Heart left ventricle (tissue), 16 donors: ENCODE measurements around the gene SPATA24. TPM values are rescaled to one million over a fixed set of nuclear protein-coding genes. Genes with fewer than 3 reads are reported as not detected.
"Not testable (repeated sequence)": the region's sequence is repeated elsewhere in the genome, so short reads cannot be mapped to it uniquely, and the experiment has no call there.

Experiments used
- ATAC-seq, 4 donors: fragments of 200-7000 bp; cut with Tn5 transposase; one replicate each; pipeline ENCODE4 v1.9.1; 2020 to 2022; ENCODE audit warnings: moderate library complexity in 4 of 4, mild to moderate bottlenecking in 3 of 4, moderate number of reproducible peaks in 1 of 4
- DNase-seq, 5 donors: peaks; one replicate each; pipeline ENCODE4 v3.0.0-alpha.2; 2020
- H3K27ac ChIP-seq, 12 donors: fragments of 200-600 bp; sonication (generic) in 4 of 12; one replicate each; pipeline versions ENCODE4 v1.5.0 to v1.8.0; 2016 to 2022; ENCODE audit warnings: mild to moderate bottlenecking in 2 of 12
- H3K27me3 ChIP-seq, 9 donors: fragments of 200-600 bp; sonication (generic) in 2 of 9; one replicate each; pipeline versions ENCODE4 v1.5.1 to v1.8.0; 2016 to 2022; ENCODE audit warnings: mild to moderate bottlenecking in 3 of 9
- H3K36me3 ChIP-seq, 9 donors: fragments of 200-600 bp; sonication (generic) in 2 of 9; one replicate each; pipeline versions ENCODE4 v1.5.0 to v1.8.0; 2018 to 2022; ENCODE audit warnings: mild to moderate bottlenecking in 2 of 9
- H3K4me1 ChIP-seq, 12 donors: fragments of 200-600 bp; sonication (generic) in 4 of 12; one replicate each; pipeline versions ENCODE4 v1.5.0 to v1.8.0; 2016 to 2022; ENCODE audit warnings: mild to moderate bottlenecking in 3 of 12
- H3K4me3 ChIP-seq, 12 donors: fragments of 200-600 bp; sonication (generic) in 4 of 12; one replicate each; pipeline versions ENCODE4 v1.5.0 to v1.8.0; 2017 to 2022; ENCODE audit warnings: mild to moderate bottlenecking in 9 of 12, moderate library complexity in 4 of 12
- H3K9me3 ChIP-seq, 12 donors: fragments of 200-600 bp; sonication (generic) in 4 of 12; one replicate each; pipeline versions ENCODE4 v1.5.0 to v1.8.0; 2016 to 2022; ENCODE audit warnings: mild to moderate bottlenecking in 1 of 12
- POLR2A ChIP-seq, 2 donors: fragments of 450-650 bp; IDR thresholded peaks; one replicate each; pipeline ENCODE4 v1.6.1; 2017; ENCODE audit warnings: antibody characterized with exemption in 2 of 2, mild to moderate bottlenecking in 2 of 2, moderate library complexity in 2 of 2
- WGBS, 4 donors: extraction: QIAGEN DNeasy Blood & Tissue Kit in 2 of 4; methylation state at CpG; one replicate each; pipeline versions ENCODE4 v1.1.5 to v1.1.7; 2013 to 2018; 5-methylcytosine and 5-hydroxymethylcytosine counted together
- intact Hi-C, 10 donors: fragments of 100-400 bp; cut with DNase I; formaldehyde crosslinking; loops; one replicate each; pipeline versions ENCODE4 v1.11.1 to v1.14.2; 2022
- polyA plus RNA-seq, 2 donors: library from polyadenylated mRNA; stranded (reverse); fragments of 200-250 nt; gene quantifications; one replicate each; pipeline ENCODE4 v1.2.3, GENCODE V29; 2013
- total RNA-seq, 9 donors: library from RNA; depleted of rRNA in 2 of 9; stranded (reverse); fragments of >200 nt in 2 of 9; fragmentation: NEBNext Ultra II Directional in 3 of 9; extraction: Animal tissue kit (Norgen Biotek cat#: 25700) in 3 of 9; gene quantifications; one replicate each; pipeline versions ENCODE4 v1.1.0 to v1.2.4, GENCODE V29; 2016 to 2023
- TF ChIP-seq, protein P1 (sequence below), 12 donors: fragments of 200-600 bp; sonication (generic) in 4 of 12; IDR thresholded peaks; one replicate each; pipeline versions ENCODE4 v1.5.0 to v1.8.0; 2018 to 2022; ENCODE audit warnings: antibody characterized with exemption in 12 of 12, mild to moderate bottlenecking in 5 of 12
- donor health status: ischemic (EF 13 %, LVEDD 7.1; RV severe dilation, severe dysfunction).
- donor health status: healthy with polysubstance abuse.
- donor health status: DM: no; HTN: yes; CAD: no.
- donor health status: DM: no; HTN: no; CAD: no.
- donor health status: ischemic (EF 25% LVEDD 6.9; RV normal size, moderate dysfunction).
- donor health status: ischemic (EF 25% LVEDD 5.7; RV mildly dilated, moderate dysfunction).
- donor health status: healthy.
- donor health status: DM: yes; HTN: yes; CAD: no.
- donor health status: ischemic (EF 35%, LVEDD 5.7; RV mildly dilated, moderate dysfunction).
- donor health status: nonischemic (EF 11% LVEDD 7.7; RV severe dilation, severe dysfunction).
- donor health status: DM: yes; HTN: yes; CAD: no.
- donor health status: PGD.
- donor health status: ischemic (EF 29% LVEDD 5.4; RV normal size, mild dysfunction).
- donor health status: nonischemic (EF 23%, LVEDD 6.1; RV moderate dilation, normal function).

The SPATA24 gene
- total and polyA plus RNA-seq, 11 donors, result 10.7 to 37.8 (median 16.0) TPM

DNA sequence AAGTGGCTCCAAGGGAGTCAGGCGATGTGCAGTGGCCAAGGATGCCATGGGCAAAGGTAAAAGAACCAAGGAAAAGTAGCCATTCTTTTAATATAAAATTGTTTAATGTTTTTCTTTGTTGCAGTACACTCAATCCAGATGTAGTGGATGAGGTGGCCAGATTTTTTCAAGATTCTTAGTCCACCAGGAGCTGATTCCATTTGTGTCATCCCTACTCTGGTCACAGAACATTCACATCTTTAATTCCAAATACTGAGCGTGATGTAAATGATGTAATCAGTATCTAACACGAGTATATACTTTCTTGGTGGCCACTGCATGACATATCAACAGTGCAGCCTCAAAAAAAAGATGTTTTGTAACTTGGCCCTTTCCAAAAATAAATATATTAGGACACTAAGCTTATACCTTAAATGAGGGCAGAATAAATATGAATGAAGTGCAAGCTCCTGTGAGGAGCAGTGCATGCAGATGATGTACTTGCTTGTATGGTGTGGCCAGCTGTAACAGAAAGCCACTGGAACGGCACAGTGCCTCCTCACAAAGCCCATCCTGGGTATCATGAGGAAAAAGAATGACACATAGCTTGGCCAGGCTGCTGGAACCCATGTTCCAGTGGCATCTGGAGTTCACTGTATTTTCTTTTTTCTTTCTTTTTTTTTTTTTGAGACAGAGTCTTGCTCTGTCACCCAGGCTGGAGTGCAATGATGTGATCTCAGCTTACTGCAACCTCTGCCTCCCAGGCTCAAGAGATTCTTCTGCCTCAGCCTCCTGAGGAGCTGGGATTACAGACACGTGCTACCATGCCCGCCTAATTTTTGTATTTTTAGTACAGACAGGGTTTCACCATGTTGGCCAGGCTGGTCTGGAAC is 6.5 kb upstream of the SPATA24 start:
- ATAC-seq, result no peak
- Histone ChIP-seq H3K4me3 (no peak overlapping the region), H3K36me3 (peaks cover 0 to 35% (median 13%) of the 10 kb centered on the region in 9 donors), H3K4me1 (peaks cover 8 to 32% (median 20%) of the 10 kb centered on the region in 12 donors), H3K9me3 (no peaks in the 10 kb centered on the region), H3K27ac (peak overlapping the region in 3 of 12 donors; percentile 8 to 60 (median 13)), H3K27me3 (no peaks in the 10 kb centered on the region)
- no peak for DNase-seq
- no peak for TF ChIP-seq POLR2A (IDR thresholded peaks at IDR 0.05)
- TF ChIP-seq, protein P1, sequence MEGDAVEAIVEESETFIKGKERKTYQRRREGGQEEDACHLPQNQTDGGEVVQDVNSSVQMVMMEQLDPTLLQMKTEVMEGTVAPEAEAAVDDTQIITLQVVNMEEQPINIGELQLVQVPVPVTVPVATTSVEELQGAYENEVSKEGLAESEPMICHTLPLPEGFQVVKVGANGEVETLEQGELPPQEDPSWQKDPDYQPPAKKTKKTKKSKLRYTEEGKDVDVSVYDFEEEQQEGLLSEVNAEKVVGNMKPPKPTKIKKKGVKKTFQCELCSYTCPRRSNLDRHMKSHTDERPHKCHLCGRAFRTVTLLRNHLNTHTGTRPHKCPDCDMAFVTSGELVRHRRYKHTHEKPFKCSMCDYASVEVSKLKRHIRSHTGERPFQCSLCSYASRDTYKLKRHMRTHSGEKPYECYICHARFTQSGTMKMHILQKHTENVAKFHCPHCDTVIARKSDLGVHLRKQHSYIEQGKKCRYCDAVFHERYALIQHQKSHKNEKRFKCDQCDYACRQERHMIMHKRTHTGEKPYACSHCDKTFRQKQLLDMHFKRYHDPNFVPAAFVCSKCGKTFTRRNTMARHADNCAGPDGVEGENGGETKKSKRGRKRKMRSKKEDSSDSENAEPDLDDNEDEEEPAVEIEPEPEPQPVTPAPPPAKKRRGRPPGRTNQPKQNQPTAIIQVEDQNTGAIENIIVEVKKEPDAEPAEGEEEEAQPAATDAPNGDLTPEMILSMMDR (IDR thresholded peaks at IDR 0.05), result no peak
- 54 to 62% (median 59%) methylated on average over 6 of the region's 6 CpGs for WGBS, 4 donors
- intact Hi-C loops, result no loop called here

DNA sequence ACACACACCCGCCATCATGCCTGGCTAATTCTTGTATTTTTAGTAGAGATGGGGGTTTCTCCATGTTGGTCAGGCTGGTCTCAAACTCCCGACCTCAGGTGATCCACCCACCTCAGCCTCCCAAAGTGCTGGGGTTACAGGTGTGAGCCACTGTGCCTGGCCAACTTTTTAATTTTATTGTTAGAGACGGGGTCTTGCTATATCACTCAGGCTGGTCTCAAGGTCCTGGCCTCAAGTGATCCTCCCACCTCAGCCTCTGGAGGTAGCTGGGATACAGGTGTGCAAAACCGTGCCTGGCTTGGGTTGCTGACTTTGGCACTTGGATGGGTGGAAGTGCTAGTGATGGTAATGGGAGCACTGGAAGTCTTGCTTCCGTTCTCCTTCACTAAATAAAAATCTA is 5.2 kb upstream of the SPATA24 start:
- H3K4me3 ChIP-seq, H3K27ac ChIP-seq, intact Hi-C loops, H3K9me3 ChIP-seq, H3K27me3 ChIP-seq, DNase-seq, ATAC-seq: not testable (repeated sequence)
- 82 to 97% (median 93%) methylated on average over 5 of the region's 5 CpGs for WGBS, 4 donors
- peaks cover 0 to 27% (median 12%) of the 10 kb centered on the region in 12 donors for H3K4me1 ChIP-seq
- peaks cover 0 to 35% (median 13%) of the 10 kb centered on the region in 9 donors for H3K36me3 ChIP-seq

DNA sequence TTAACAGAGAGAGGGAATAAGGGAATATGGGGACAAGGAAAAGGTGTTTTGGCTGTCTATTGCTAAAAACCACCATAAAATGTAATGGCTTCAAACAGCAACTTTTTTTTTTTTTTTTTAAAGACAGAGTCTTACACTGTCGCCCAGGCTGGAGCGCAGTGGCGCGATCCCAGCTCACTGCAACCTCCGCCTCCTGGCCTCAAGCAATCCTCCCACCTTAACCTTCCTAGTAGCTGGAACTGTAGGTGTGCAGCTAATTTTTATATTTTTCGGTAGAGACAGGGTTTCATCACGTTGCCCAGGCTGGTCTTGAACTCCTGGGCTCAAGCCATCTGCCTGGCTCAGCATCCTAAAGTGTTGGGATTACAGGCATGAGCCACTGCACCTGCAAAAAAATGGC is 4.3 kb upstream of the SPATA24 start:
- Histone ChIP-seq H3K27ac (no peak overlapping the region), H3K4me1 (peaks cover 0 to 24% (median 12%) of the 10 kb centered on the region in 12 donors), H3K36me3 (peaks cover 0 to 27% (median 13%) of the 10 kb centered on the region in 9 donors), H3K4me3 (no peak overlapping the region), H3K9me3 (no peaks in the 10 kb centered on the region), H3K27me3 (no peaks in the 10 kb centered on the region)
- ATAC-seq (no peak), DNase-seq (no peak)
- no peak for TF ChIP-seq POLR2A (IDR thresholded peaks at IDR 0.05)
- TF ChIP-seq, protein P1 (IDR thresholded peaks at IDR 0.05), result no peak
- intact Hi-C loops, result no loop called here
- 93 to 96% (median 94%) methylated on average over 7 of the region's 7 CpGs for WGBS, 4 donors

DNA sequence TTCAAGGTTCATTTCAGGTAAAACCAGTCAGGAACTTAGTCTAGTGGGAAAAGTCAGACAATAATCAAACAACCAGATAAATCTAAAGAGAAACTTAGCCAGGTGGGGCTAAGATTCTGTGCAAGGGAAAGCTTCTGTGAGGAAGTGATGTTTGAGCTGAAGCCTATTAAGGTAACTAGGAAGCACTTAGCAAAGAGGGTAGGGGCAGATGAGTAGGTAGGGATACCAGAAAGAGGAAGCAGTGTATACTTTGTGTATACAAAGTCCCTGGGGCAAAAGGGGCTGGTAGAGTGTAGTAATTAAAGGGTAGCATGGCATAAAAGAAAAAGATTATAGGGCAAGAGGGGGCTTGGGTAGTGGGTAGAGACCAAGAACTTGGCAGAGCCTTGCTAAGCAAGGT is 3.6 kb upstream of the SPATA24 start:
- H3K36me3 ChIP-seq, result peaks cover 0 to 20% (median 6%) of the 10 kb centered on the region in 9 donors
- H3K9me3 ChIP-seq, result no peaks in the 10 kb centered on the region
- H3K4me3 ChIP-seq, result no peak overlapping the region
- DNase-seq (no peak), ATAC-seq (no peak)
- H3K4me1 ChIP-seq, result peaks cover 0 to 29% (median 17%) of the 10 kb centered on the region in 12 donors
- no peak overlapping the region for H3K27ac ChIP-seq
- intact Hi-C loops, result no loop called here
- no peaks in the 10 kb centered on the region for H3K27me3 ChIP-seq
- TF ChIP-seq POLR2A (IDR thresholded peaks at IDR 0.05), result no peak
- TF ChIP-seq, protein P1 (IDR thresholded peaks at IDR 0.05), result no peak
